Measurements from ENCODE around the gene DDX39A.
"Not testable (repeated sequence)": the region's sequence is repeated elsewhere in the genome, so short reads cannot be mapped to it uniquely, and the experiment has no call there.

The DDX39A gene

GRCh38 chr19:14419106-14419813 lies at the start of gene DDX39A:
DDX39A (minus strand) TSS chr19:14419341; CDS start chr19:14413220, 6,121 bp downstream.
- in situ Hi-C loops (cut with MboI; ENCODE audit: low pct_unique_long_range_greater_than_20kb, low sequenced_read_pairs, unreplicated experiment) = no loop called here
- DNase-seq (ENCODE audit: low spot score) = peak; percentile 98
- TF ChIP-seq CTCF (IDR thresholded peaks at IDR 0.05; ENCODE audit: extremely low read depth, insufficient read depth, missing control alignments) = no peak

GRCh38 chr19:14467816-14468215 lies 48.7 kb upstream of the DDX39A start:
- TF ChIP-seq CTCF (IDR thresholded peaks at IDR 0.05; ENCODE audit: extremely low read depth, insufficient read depth, missing control alignments) = peak; percentile 3
- in situ Hi-C loops (cut with MboI; ENCODE audit: low pct_unique_long_range_greater_than_20kb, low sequenced_read_pairs, unreplicated experiment) = no loop called here
- peak; percentile 26 for DNase-seq (ENCODE audit: low spot score)

GRCh38 chr19:14467391-14467790 lies 48.2 kb upstream of the DDX39A start:
- no peak for TF ChIP-seq CTCF (IDR thresholded peaks at IDR 0.05; ENCODE audit: extremely low read depth, insufficient read depth, missing control alignments)
- no peak for DNase-seq (ENCODE audit: low spot score)
- in situ Hi-C loops (cut with MboI; ENCODE audit: low pct_unique_long_range_greater_than_20kb, low sequenced_read_pairs, unreplicated experiment) = no loop called here

- in situ Hi-C loops (cut with MboI; ENCODE audit: low pct_unique_long_range_greater_than_20kb, low sequenced_read_pairs, unreplicated experiment) = no loop called here
- no peak for TF ChIP-seq CTCF (IDR thresholded peaks at IDR 0.05; ENCODE audit: extremely low read depth, insufficient read depth, missing control alignments)
- DNase-seq (ENCODE audit: low spot score) = no peak
These were observed 44.6 kb upstream of the DDX39A start for GRCh38 chr19:14463747-14464146.

- in situ Hi-C loops (cut with MboI; ENCODE audit: low pct_unique_long_range_greater_than_20kb, low sequenced_read_pairs, unreplicated experiment); DNase-seq (ENCODE audit: low spot score): not testable (repeated sequence)
These were observed 43.3 kb upstream of the DDX39A start for GRCh38 chr19:14462401-14462800.

GRCh38 chr19:14460935-14461334 lies 41.8 kb upstream of the DDX39A start:
- DNase-seq (ENCODE audit: low spot score) = no peak
- in situ Hi-C loops (cut with MboI; ENCODE audit: low pct_unique_long_range_greater_than_20kb, low sequenced_read_pairs, unreplicated experiment) = no loop called here
- TF ChIP-seq CTCF (IDR thresholded peaks at IDR 0.05; ENCODE audit: extremely low read depth, insufficient read depth, missing control alignments) = no peak

- DNase-seq (ENCODE audit: low spot score) = no peak
- in situ Hi-C loops (cut with MboI; ENCODE audit: low pct_unique_long_range_greater_than_20kb, low sequenced_read_pairs, unreplicated experiment) = no loop called here
- no peak for TF ChIP-seq CTCF (IDR thresholded peaks at IDR 0.05; ENCODE audit: extremely low read depth, insufficient read depth, missing control alignments)
These were observed 40.6 kb upstream of the DDX39A start for GRCh38 chr19:14459703-14460102.

- in situ Hi-C loops (cut with MboI; ENCODE audit: low pct_unique_long_range_greater_than_20kb, low sequenced_read_pairs, unreplicated experiment); DNase-seq (ENCODE audit: low spot score): not testable (repeated sequence)
These were observed 33.2 kb upstream of the DDX39A start for GRCh38 chr19:14452303-14452702.
